Measurements from ENCODE around the gene VPS35.
"Not testable (repeated sequence)": the region's sequence is repeated elsewhere in the genome, so short reads cannot be mapped to it uniquely, and the experiment has no call there.

Gene VPS35

DNA sequence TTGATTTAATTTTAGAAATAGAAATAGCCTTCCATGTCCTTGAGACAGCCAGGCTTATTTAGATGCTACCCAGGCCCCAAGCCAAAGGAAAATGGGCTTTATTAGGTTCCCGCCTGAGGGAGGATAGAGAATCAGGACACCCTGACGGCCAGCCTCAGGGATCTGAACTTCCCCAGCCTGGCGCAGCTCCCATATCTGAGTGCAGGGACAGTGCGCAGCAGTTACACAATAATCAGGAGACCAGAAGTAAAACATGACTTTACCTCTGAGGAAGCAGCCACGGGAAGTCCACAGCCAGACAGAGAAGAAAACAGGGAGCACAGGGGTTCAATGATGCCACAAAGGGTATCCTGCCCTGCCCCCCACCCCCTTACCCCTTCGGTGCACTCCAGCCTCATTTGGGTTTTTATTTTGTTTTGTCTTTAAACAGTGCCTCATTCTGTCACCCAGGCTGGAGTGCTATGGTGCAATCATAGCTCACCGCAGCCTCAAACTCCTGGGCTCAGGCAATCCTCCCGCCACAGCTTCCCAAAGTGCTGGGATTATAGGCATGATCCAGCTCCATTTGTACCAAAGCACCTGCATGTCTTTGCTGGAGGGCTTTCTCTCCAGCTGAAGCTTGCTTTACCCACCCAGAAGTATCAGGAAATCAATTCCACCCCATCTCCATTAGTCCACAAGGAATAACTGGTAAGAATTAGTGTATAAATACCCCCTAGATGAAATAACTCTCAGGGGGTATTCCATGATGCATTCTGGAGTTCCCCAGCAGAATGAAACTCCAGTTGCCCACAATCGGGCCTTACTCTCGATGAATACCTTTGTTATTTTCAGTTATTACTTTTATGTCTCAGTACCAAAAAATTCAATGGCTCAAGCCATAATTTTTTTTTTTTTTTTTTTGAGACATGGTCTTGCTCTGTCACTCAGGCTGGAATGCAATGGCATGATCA lies 22.4 kb upstream of the VPS35 start:
- no peak for DNase-seq

DNA sequence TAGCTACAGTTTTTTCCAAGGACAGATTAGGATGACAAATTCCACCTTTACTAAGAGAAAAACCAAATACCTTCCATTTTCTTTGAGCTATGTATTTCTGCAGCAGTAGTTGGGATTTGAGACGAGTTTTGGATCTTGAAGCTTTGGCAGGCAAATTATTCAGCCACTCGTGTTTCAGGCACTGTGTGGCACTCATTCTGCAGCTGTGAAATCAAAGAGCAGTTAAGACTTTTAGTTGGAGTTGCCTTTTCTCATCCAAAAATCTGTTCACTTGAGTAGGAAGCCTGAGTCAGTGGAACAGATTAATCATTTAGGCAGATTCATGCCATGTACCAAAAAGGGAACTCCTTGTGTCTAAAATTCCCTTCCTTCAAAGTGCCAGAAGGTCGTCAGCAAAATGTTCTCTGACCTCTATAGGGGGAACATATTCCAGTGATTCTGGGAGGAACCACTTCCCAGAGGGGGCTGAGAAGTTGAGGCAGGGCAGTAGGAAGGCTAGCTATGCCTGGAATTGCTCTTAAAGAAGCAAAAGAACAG lies 20.6 kb upstream of the VPS35 start:
- no peak for DNase-seq

DNA sequence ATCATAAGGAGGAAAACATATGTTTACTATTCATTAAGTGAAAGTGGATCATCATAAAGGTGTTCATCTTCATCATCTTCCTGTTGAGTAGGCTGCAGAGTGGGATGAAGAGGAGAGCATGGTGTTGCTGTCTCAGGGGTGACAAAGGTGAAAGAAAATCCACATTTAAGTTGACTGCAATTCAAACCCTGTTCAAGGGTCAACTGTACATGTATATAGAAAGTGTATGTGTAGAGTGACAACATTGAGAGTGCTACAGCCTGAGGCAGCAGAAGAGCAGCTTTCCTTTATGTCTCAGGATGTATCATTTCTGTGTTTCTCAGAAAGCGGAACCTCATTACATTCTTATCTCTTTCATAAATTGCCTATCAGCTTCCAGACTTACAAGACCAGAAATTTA lies 17.7 kb upstream of the VPS35 start:
- no peak for DNase-seq

DNA sequence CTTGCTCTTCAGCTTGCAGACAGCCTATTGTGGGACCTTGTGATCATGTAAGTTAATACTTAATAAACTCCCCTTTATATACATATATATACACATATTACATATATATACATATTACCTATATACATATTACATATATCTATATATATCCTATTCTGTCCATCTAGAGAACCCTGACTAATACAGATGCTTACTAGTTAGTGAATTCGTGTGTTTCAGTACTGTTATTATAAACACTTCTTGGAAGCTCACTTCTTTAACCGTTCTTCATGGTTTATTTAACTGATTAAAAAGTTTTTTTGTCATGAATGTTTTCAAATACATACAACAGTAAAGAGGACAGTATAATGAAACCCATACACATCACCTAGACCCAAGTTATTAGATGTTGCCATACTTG lies 13.1 kb upstream of the VPS35 start:
- no peak for DNase-seq

DNA sequence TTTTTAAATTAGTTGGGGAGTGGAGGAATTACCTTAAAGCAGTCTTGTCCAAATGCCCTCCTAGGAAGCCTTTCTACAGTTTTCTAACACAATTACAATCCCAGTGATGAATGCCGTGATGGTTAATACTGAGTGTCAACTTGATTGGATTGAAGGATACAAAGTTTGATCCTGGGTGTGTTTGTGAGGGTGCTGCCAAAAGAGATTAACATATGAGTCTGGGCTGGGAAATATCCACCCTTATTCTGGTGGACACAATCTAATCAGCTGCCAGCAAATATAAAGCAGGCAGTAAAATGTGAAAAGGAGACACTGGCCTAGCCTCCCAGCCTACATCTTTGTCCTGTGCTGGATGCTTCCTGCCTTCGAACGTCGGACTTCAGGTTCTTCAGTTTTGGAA lies 12.6 kb upstream of the VPS35 start:
- no peak for DNase-seq

DNA sequence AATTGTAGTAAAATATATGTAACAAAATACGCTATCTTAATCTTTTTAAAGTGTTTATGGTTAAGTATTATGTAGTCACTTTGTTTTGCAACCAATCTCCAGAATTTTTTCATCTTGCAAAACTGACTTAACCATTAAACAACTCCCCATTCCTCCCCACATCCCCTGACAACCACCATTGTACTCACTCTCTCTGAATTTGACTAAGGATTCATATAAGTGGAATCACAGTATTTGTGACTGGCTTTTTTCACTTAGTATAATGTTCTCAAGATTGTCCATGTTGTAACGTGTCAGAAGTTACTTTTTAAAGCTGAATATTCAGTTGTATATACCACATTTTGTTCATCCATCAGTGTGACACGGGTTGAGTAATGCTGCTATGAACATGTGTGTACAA lies 11.1 kb upstream of the VPS35 start:
- no peak for DNase-seq

DNA sequence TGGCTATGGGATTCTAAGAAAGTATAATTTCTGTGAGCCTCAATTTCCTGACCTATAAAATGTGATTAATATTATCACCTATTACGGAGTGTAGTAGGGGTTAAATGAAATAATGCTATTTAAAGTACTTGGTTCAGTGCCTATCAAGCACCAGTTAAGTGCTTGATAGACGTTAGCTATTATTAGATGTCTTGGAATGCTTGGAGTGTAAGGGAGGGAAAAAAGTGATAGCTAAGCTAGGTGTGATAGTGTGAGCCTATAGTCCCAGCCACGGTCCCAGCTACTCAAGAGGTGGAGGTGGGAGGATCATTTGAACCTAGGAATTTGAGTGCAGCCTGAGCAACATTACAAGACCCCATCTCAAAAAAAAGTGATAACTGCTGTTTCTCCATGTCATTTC lies 8.0 kb upstream of the VPS35 start:
- no peak for DNase-seq

DNA sequence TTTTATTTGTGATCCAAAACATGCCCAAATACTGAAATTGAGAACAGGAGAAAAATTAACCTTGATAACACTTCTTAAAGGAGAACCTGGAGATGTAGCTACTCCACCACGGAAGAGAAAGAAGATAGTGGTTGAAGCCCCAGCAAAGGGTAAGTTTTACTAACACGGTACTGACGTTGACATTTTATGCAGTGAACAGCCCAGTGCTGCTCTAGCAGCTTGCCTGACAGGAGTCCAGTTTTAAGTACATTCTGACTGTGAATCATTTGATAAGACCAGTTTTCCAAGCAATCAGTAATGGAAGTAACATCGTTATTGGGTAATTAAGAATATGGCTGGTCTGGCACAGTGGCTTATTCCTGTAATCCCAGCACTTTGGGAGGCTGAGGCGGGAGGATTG lies 7.0 kb upstream of the VPS35 start:
- no peak for DNase-seq

DNA sequence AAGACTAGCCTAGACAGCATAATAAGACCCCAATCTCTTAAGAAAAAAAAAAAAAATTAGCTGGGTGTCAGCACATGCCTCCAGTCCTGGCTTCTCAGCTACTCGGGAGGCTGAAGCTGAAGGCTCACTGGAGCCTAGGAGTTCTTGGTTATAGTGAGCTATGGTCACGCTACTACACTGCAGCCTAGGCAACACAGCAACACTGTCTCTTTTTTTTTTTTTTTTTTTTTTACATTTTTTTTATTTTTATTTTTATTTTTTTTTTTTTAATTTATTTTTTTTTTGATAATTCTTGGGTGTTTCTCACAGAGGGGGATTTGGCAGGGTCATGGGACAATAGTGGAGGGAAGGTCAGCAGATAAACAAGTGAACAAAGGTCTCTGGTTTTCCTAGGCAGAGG lies 4.6 kb upstream of the VPS35 start:
- peak; percentile 52 for DNase-seq

DNA sequence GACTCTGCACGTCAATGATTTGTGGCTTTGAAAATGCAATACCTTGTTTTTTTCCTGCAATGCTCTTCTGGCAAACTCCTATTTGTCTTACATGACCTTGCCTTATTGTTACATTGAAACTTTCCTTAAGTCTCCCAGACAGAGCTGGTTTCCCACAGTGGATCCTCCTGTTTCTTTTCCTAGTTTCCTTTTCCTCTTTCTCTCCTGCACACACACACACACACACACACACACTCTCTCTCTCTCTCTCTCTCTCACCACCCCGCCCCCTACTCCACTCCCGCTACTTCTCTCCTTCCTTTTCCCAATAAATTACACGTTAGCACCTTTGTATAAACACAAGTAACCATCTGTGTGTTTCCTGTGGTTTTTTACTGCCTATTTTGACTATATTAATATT lies 2.7 kb upstream of the VPS35 start:
- DNase-seq, result no peak

DNA sequence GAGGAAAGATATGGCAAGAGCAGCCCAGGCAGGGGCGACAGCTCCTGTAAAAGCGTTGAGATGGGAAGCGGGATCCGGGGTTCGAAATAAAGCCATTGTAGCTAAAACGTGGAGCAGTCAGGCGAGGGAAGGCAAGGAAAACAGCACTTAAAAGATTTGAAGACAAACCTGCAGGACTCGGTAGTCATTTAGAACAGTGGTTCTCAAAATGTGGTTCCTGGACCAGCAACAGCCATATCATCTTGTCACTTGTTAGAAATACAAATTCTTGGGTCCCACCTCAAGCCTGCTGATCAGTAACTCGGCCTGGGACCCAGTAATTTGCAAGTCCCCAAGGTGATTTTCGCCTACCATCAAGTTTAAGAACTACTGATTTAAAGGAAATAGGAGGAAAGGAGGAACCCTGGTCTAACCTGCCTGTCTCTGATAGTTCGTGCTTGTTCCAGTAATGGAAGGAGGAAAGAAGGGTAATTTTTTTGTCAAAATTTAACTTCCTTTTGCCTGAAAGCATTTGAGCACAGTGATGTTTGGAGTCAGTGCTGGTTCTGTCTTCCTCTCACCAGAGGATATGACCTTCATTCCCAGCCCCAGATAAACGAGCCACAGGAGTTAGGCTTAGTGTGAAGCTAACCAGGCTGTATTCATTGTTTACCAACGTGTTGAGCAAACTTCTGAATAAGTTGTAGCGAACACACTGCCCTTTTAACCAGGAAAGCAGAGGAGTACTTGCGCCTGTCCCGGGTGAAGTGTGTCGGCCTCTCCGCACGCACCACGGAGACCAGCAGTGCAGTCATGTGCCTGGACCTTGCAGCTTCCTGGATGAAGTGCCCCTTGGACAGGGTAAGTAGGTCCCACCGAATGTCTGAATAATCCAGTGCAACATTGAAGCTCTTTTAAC lies 1.6 kb upstream of the VPS35 start:
- DNase-seq, result peak; percentile 36

DNA sequence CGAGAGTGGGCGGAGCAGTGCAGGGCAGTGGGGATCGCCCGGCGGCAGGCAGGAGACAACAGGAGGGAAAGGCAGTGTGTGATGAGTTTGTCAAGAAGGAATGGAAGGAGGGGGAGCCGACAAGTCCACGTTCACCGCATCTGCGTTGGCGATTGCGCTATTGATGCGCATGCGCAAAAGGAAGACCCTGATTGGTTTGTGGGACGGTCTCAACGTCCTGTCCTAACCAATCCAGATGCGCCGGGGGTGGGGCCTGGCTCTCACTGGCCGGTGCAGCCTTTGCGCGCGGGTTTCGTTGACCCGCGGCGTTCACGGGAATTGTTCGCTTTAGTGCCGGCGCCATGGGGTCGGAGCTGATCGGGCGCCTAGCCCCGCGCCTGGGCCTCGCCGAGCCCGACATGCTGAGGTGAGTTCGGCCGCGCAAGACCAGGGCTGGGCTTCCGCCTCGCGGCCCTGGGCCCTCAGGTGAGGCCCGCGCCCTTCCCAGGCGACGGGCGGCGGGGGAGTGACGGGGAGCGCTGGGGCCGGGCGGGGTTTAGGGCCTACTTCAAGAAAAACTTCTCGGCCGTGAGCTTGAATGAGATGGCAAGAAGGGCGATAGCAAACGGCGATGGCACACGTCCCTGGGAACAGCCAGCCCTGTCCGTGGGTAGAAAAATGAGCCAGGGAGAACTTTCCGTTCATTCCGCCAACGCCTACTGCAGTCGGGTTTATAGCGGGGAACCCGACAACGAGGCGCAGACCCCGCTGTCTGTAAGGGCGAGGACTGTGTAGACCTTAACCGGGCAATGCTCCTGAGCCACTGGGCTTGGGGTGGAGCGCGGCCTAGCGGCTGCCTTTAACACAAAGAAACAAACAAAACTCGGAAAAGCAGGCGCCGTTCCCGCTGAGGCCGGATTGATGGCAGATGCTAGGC lies 645 bp upstream of the VPS35 start, which contains the start of gene ORC6:
ORC6 (plus strand) TSS at position 295 of the 916 bp plus-strand sequence; CDS start at position 342, 47 bp downstream.
- DNase-seq, result peak; percentile 99

DNA sequence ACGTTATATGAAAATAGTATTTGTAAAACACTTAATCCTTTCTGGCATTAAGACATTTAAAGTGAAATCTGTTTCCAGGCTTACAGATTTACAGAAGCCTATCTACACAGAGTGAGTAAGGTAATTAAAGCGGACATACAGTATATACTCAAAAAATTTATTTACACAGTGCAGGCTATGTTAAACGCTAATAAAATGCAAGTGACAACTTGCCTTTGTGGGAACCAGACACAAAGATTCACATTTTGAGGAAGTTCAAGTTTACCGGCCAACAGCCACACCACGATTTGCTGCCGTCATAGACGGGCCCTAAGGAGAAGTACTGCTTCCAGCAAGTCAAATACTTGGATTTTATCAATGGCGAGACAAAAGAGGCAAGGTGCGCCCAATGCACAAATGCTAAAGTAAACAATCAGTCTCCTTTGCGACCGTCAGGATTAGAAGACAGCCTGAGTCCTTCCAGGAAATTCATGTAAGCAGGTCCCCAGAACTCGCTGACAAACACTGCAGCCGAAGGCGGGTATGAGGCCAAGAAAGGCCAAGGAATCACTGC lies 801 bp downstream of the VPS35 start:
- DNase-seq, result no peak

DNA sequence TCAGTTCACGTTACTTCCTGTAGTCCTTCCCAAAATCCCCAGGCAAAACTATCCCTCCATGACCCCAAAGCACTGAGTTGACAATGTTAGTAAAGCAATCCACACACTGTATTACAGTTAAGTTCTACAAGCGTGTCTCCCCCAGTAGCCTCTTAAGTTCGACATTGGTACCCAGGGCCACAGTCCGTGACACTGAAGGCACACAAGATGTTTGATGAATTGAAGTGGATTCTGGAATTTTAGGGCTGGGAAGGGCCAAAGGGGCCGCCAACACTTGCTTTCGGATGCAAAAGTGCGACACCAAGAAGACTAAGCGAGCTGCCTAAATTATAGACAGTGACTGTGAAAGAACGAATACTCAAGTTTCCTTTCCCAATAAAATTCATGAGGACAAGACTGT lies 1.5 kb downstream of the VPS35 start:
- DNase-seq, result no peak

DNA sequence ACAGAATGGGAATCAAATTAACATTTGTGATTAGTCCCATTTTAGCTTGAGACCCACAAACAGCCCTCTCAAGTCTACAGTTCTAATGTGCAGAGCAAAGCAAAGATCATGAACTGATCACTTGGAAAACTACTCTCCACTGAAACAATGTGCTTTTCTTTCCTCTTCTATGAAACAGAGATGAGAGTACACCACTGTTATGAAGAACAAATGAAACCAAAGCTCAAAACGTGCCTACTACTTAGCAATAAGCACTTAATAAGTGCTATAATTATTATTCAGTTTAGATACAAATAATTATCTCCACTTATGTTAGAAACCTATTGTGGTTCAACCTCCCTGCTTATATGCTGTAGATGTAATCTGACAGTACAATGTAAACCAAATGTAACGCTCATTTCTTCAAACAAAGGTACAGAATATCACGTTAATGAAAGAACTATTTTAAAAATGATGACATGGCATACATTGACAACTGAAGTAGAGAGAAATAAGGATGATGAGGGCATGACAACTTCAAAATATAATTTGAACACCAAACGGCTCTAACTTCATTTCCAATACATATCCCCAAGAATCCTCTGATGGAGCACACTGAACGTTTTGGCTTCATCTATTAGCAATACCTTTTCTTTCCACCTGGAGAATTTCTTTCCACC lies 2.0 kb downstream of the VPS35 start:
- DNase-seq, result no peak

DNA sequence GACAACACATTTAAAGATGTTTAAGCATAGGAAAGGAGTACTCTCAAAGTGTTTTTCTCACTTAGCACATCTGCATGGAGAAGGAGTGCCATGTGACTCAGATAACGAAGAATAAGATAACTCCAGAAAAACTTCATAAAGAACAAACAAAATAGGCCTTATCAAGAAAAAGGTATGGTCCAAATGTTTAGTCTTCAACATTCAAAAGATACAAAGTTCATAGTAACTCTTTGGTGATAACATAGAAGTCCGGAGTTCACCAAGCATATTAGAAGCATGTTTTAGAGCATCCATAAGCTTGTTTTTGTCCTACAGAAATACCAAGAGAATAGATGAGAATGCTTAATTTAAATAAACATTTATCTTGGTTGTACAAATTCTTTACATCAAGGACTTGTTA lies 7.1 kb downstream of the VPS35 start:
- DNase-seq, result not testable (repeated sequence)

DNA sequence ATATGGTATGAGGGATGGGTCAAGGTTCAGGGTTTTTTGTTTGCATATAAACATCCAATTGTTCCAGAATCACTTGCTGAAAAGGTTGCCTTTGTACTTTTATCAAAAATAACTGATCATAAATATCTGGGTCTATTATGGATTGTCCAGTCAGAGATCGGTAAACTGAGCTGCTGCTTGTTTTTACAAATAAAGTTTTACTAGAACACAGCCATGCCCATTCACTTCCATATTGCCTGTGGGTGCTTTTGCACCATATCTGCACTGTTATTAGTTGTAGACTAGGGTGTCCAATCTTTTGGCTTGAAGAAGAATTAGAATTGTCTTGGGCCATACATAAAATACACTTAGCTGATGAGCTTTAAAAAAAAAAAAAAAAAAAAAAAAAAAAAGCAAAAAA lies 11.0 kb downstream of the VPS35 start:
- not testable (repeated sequence) for DNase-seq

DNA sequence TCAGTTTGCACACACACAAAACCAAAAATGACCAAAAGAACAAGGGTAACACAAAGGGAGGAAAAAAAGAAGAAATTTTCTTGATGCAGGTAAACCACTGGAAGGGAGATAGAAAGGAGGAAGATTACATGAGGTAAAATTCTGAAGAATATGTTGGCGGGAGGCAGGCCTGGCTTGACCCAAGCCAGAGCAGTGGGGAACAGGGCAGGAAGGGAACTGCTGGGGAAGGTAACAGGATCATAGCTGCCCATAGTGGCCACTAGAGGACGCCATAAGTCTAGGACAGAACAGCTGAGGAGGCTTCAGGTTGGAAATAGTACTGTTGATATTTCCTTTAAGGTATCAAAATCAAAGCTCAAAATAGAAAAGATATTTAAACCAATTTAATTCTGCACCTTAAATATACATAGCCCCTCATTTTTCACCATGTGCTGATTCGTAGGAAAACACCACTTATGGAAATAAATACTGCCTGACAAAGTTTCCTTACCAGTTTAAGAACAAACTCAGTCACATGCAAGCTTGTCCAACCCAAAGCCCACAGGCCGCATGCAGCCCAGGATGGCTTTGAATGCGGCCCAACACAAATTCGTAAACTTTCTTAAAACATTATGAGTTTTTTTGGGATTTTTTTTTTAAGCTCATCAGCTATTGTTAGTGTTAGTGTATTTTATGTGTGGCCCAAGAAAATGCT lies 15.5 kb downstream of the VPS35 start:
- peak; percentile 83 for DNase-seq

DNA sequence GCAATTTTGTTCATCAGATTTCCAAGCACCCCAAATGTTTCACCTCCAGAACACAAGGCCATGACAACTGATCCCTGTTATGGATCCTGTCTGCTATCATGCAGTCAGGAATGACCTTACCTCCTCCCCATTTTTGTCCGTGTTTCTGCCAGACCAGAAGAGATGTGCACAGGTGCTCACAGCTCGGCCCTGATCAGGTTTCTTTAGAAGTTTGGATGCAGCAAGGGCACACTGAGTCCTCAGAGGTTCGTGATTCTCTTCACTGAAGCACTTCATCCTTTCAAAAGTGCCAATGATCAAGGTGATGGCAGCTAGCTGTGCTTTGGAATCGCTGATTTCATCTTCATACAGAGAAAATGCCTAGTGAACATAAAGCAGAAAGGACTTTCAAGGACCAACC lies 26.9 kb downstream of the VPS35 start:
- DNase-seq, result no peak

DNA sequence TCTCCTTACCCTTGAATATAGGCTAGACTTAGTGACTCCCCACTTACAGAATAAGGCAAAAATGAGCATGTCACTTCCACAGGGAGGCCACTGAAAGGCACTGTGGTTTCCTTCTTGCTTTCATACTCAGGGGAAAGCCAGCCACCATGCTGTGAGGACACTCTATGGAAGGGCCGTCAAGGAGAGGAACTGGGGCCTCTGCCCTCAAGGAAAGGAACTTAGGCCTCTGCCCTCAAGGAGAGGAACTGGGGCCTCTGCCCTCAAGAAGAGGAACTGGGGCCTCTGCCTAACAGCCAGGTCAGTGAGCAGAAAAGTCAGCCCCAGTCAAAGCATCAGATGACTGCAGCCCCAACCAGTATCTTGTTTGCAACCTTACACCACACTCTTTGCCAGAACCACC lies 30.1 kb downstream of the VPS35 start:
- DNase-seq, result no peak

DNA sequence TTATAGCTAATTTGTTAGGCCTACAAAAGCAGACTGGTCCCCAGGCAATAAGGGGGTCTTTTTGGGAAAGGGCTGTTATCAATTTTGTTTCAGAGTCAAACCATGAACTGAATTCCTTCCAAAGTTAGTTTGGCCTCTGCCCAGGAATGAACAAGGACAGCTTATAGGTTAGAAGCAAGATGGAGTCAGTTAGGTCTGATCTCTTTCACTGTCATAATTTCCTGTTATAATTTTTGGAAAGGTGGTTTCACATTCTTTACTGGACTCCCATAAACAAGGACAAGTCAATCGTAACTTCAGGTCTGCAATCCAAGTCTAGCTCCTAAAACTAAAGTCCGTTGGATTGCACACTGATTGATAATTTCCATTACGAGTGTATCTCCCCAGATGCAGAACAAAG lies 37.7 kb downstream of the VPS35 start:
- no peak for DNase-seq
